Stomach smooth muscle (tissue), 2 donors: ENCODE results near the gene MAP3K5.

Experiments used
- H3K27ac ChIP-seq: one replicate; pipeline ENCODE4 v1.7.0; 2013; ENCODE audit warnings: mild to moderate bottlenecking, low read length, inconsistent platforms
- H3K27me3 ChIP-seq, 2 donors: one replicate each; pipeline ENCODE4 v1.7.0; 2013; ENCODE audit warnings: low read length in 2 of 2; ENCODE audit not compliant: insufficient read depth in 2 of 2, control insufficient read depth in 1 of 2
- H3K36me3 ChIP-seq, 2 donors: one replicate each; pipeline ENCODE4 v1.7.0; 2013; ENCODE audit warnings: low read length in 2 of 2; ENCODE audit not compliant: control insufficient read depth in 2 of 2, insufficient read depth in 2 of 2
- H3K4me1 ChIP-seq: one replicate; pipeline ENCODE4 v1.7.0; 2013; ENCODE audit warnings: low read length; ENCODE audit not compliant: control insufficient read depth, insufficient read depth
- H3K4me3 ChIP-seq, 2 donors: one replicate each; pipeline ENCODE4 v1.7.0; 2013; ENCODE audit warnings: low read length in 2 of 2
- H3K9ac ChIP-seq, 2 donors: one replicate each; pipeline ENCODE4 v1.7.0; 2013; ENCODE audit warnings: low read length in 2 of 2, mild to moderate bottlenecking in 1 of 2
- H3K9me3 ChIP-seq, 2 donors: one replicate each; pipeline ENCODE4 v1.7.0; 2013; ENCODE audit warnings: low read length in 2 of 2; ENCODE audit not compliant: control insufficient read depth in 2 of 2
- donor health status: healthy.
- donor health status: Pancreatic carcinoma.

MAP3K5 gene

DNA sequence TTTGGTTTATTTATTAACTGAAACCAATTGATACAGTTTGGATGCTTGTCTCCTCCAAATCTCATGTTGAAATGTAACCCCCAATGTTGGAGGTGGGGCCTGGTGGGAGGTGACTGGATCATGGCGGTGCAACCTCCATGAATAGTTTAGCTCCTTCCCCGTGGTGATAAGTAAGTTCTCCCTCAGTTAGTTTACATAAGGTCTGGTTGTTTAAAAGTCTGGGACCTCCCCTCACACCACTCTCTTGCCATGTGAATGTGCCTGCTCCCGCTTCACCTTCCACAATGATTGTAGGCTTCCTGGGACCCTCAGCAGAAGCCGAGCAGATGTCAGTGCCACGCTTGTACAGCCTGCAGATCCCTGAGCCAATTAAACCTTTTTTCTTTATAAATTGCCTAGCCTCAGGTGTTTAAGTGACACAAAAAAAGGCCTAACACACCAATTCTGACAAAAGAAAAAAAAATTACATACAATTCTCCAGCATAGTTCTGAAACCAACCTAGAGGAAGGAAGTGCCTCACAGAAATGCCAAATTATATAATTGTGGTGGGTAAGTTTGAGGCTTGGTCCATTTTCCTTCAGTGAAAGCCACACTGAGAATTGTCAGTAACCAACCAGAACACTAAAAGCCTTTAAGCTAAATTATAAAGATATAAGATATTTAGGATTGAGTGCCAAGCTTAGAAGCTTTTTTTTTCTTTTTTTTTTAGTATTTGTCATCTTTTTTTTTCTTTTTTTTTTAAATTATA lies 257.1 kb downstream of the MAP3K5 start:
- Histone ChIP-seq H3K4me1 (no peaks in the 10 kb centered on the region), H3K9me3 (no peaks in the 10 kb centered on the region), H3K27me3 (no peaks in the 10 kb centered on the region), H3K9ac (no peak overlapping the region), H3K36me3 (no peaks in the 10 kb centered on the region), H3K4me3 (no peak overlapping the region), H3K27ac (no peak overlapping the region)

GRCh38 chr6:136534268-136534667 lies 258.0 kb downstream of the MAP3K5 start:
- Histone ChIP-seq H3K4me1 (no peaks in the 10 kb centered on the region), H3K9ac (no peak overlapping the region), H3K4me3 (no peak overlapping the region), H3K9me3 (no peaks in the 10 kb centered on the region), H3K27ac (no peak overlapping the region), H3K27me3 (no peaks in the 10 kb centered on the region), H3K36me3 (no peaks in the 10 kb centered on the region)

GRCh38 chr6:136533487-136533886 lies 258.8 kb downstream of the MAP3K5 start:
- H3K9ac ChIP-seq: no peak overlapping the region
- no peaks in the 10 kb centered on the region for H3K9me3 ChIP-seq
- H3K36me3 ChIP-seq: no peaks in the 10 kb centered on the region
- no peaks in the 10 kb centered on the region for H3K4me1 ChIP-seq
- H3K27ac ChIP-seq: no peak overlapping the region
- no peak overlapping the region for H3K4me3 ChIP-seq
- H3K27me3 ChIP-seq: no peaks in the 10 kb centered on the region

- H3K4me3 ChIP-seq: no peak overlapping the region
- no peaks in the 10 kb centered on the region for H3K4me1 ChIP-seq
- H3K27ac ChIP-seq: no peak overlapping the region
- H3K9me3 ChIP-seq: no peaks in the 10 kb centered on the region
- H3K36me3 ChIP-seq: no peaks in the 10 kb centered on the region
- H3K27me3 ChIP-seq: no peaks in the 10 kb centered on the region
- no peak overlapping the region for H3K9ac ChIP-seq
Measured at GRCh38 chr6:136532030-136532429, 260.2 kb downstream of the MAP3K5 start.

GRCh38 chr6:136529710-136530109 lies 262.6 kb downstream of the MAP3K5 start:
- Histone ChIP-seq H3K4me1 (no peaks in the 10 kb centered on the region), H3K9ac (no peak overlapping the region), H3K27me3 (no peaks in the 10 kb centered on the region), H3K4me3 (no peak overlapping the region), H3K36me3 (no peaks in the 10 kb centered on the region), H3K9me3 (no peaks in the 10 kb centered on the region), H3K27ac (no peak overlapping the region)

GRCh38 chr6:136528477-136528876 lies 263.8 kb downstream of the MAP3K5 start:
- no peaks in the 10 kb centered on the region for H3K36me3 ChIP-seq
- no peak overlapping the region for H3K9ac ChIP-seq
- H3K9me3 ChIP-seq: no peaks in the 10 kb centered on the region
- no peak overlapping the region for H3K27ac ChIP-seq
- H3K4me3 ChIP-seq: no peak overlapping the region
- no peaks in the 10 kb centered on the region for H3K27me3 ChIP-seq
- H3K4me1 ChIP-seq: no peaks in the 10 kb centered on the region

DNA sequence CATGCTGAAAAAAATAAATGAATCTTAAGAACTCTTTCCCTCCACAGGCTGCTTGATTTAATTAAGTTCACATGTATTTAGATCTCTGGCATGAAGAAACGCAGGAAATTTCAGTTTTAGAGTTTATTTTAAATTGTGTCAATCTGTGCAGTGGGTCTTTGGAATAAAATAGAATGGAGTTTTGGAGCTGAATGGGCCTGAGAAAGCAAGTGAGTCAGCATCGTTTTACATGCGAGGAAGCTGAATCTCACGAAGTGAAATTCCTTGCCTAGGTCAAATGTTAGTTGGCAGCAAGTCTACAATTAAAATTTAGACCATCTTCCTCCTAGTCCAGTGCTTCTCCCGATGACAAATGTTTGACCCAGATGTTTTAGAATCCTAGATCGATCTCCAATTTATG lies 264.4 kb downstream of the MAP3K5 start:
- no peaks in the 10 kb centered on the region for H3K27me3 ChIP-seq
- H3K4me1 ChIP-seq: no peaks in the 10 kb centered on the region
- no peak overlapping the region for H3K27ac ChIP-seq
- H3K9me3 ChIP-seq: no peaks in the 10 kb centered on the region
- no peaks in the 10 kb centered on the region for H3K36me3 ChIP-seq
- no peak overlapping the region for H3K9ac ChIP-seq
- H3K4me3 ChIP-seq: no peak overlapping the region

GRCh38 chr6:136526937-136527336 lies 265.3 kb downstream of the MAP3K5 start:
- Histone ChIP-seq H3K4me1 (no peaks in the 10 kb centered on the region), H3K27me3 (no peaks in the 10 kb centered on the region), H3K9me3 (no peaks in the 10 kb centered on the region), H3K4me3 (no peak overlapping the region), H3K27ac (no peak overlapping the region), H3K9ac (no peak overlapping the region), H3K36me3 (no peaks in the 10 kb centered on the region)

- Histone ChIP-seq H3K4me3 (no peak overlapping the region), H3K9ac (no peak overlapping the region), H3K4me1 (no peaks in the 10 kb centered on the region), H3K27ac (no peak overlapping the region), H3K27me3 (no peaks in the 10 kb centered on the region), H3K9me3 (no peaks in the 10 kb centered on the region), H3K36me3 (no peaks in the 10 kb centered on the region)
Measured at GRCh38 chr6:136526196-136526930, 265.9 kb downstream of the MAP3K5 start.

GRCh38 chr6:136525586-136526195 lies 266.6 kb downstream of the MAP3K5 start:
- Histone ChIP-seq H3K9ac (no peak overlapping the region), H3K36me3 (no peaks in the 10 kb centered on the region), H3K27ac (no peak overlapping the region), H3K4me1 (no peaks in the 10 kb centered on the region), H3K4me3 (no peak overlapping the region), H3K9me3 (no peaks in the 10 kb centered on the region), H3K27me3 (no peaks in the 10 kb centered on the region)
